ENCODE data around the gene DNMT1. TPM values are rescaled to one million over a fixed set of nuclear protein-coding genes. Genes with fewer than 3 reads are reported as not detected.

DNMT1 gene
- total RNA-seq, 6 experiments from 2014 or later = 12.6 to 37.3 (median 24.4) TPM

DNA sequence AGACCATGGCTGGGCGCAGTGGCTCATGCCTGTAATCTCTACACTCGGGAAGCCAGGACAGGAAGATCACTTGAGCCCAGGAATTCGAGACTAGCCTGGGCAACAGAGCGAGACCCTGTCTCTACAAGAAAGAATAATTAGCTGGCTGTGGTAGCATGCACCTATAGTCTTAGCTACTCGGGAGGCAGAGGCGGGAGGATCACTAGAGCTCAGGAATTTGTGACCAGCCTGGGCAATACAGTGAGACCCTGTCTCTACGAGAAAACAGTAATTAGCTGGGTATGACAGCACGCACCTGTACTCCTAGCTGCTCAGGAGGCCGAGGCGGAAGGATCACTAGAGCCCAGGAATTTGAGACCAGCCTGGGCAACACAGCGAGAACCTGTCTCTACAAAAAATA is 7.4 kb downstream of the DNMT1 start:
- 100% methylated on average over 1 of the region's 11 CpGs for WGBS (ENCODE audit: insufficient coverage, low coverage, low lambda C conversion rate, missing lambda C conversion rate)
- TF ChIP-seq, protein P1, sequence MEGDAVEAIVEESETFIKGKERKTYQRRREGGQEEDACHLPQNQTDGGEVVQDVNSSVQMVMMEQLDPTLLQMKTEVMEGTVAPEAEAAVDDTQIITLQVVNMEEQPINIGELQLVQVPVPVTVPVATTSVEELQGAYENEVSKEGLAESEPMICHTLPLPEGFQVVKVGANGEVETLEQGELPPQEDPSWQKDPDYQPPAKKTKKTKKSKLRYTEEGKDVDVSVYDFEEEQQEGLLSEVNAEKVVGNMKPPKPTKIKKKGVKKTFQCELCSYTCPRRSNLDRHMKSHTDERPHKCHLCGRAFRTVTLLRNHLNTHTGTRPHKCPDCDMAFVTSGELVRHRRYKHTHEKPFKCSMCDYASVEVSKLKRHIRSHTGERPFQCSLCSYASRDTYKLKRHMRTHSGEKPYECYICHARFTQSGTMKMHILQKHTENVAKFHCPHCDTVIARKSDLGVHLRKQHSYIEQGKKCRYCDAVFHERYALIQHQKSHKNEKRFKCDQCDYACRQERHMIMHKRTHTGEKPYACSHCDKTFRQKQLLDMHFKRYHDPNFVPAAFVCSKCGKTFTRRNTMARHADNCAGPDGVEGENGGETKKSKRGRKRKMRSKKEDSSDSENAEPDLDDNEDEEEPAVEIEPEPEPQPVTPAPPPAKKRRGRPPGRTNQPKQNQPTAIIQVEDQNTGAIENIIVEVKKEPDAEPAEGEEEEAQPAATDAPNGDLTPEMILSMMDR (IDR thresholded peaks at IDR 0.05) = no peak
- TF ChIP-seq POLR2A (IDR thresholded peaks at IDR 0.05) = no peak
- peaks cover 0 to 16% (median 5%) of the 10 kb centered on the region in 4 donors for H3K4me1 ChIP-seq
- H3K27ac ChIP-seq = no peak overlapping the region
- intact Hi-C loops (cut with DNase I) = loop anchor here in 1 of 2 donors (10.0 kb wide), 1 partner anchor 67 kb away; the partner anchor contains the start of gene MRPL4
- peaks cover 0 to 2% (median 0%) of the 10 kb centered on the region in 4 donors for H3K36me3 ChIP-seq
- H3K4me3 ChIP-seq = no peak overlapping the region
- ATAC-seq (no peak), DNase-seq (no peak)
- H3K9me3 ChIP-seq = no peaks in the 10 kb centered on the region
- no peaks in the 10 kb centered on the region for H3K27me3 ChIP-seq

DNA sequence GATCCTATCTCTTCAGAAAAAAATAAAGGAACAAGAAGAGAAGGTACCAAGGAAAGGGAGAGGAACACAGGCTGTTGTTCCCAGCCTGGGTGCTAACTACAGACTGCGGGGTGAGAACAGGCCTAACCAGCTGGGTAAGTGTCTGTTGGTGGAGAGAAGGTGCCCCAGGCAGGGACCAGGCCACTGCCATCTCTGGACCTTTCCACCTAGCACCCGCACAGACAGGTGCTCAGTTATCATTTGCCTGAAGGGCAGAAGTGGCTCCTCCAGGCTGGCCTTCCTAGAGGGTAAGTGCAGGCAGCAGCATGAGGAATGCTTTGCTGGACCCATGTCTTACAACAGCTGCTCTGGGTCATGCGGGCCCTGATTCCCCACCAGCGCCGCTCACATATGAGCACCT is 10.1 kb downstream of the DNMT1 start:
- no peaks in the 10 kb centered on the region for H3K9me3 ChIP-seq
- H3K36me3 ChIP-seq = peaks cover 0 to 18% (median 10%) of the 10 kb centered on the region in 4 donors
- H3K4me1 ChIP-seq = no peaks in the 10 kb centered on the region
- intact Hi-C loops (cut with DNase I) = loop anchor here in 1 of 2 donors (10.0 kb wide), 1 partner anchor 70 kb away; the partner anchor contains the start of gene MRPL4
- DNase-seq (no peak), ATAC-seq (no peak)
- H3K4me3 ChIP-seq = no peak overlapping the region
- no peak overlapping the region for H3K27ac ChIP-seq
- no peaks in the 10 kb centered on the region for H3K27me3 ChIP-seq
- WGBS (ENCODE audit: insufficient coverage, low coverage, low lambda C conversion rate, missing lambda C conversion rate) = no CpG with 5 or more reads among the region's 5 CpGs
- TF ChIP-seq, protein P1 (IDR thresholded peaks at IDR 0.05) = no peak
- no peak for TF ChIP-seq POLR2A (IDR thresholded peaks at IDR 0.05)

DNA sequence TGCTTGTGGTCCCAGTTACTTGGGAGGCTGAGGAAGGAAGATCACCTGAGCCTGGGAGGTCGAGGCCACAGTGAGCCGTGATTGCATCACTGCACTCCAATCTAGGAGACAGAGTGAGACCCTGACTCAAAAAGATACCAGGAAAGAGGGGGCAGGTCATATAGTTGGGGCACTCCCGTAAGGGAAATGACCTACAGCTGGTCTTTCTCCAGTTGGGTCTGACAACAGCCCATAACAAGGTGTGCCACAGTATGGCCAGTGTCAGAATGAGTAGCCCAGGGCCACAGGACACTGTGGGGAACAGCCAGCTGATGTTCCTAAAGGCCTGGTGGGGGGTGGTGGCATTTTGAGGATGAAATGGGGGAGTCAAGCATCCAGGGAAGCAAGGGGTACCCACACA is 10.8 kb downstream of the DNMT1 start:
- no peak overlapping the region for H3K4me3 ChIP-seq
- no peaks in the 10 kb centered on the region for H3K4me1 ChIP-seq
- no peaks in the 10 kb centered on the region for H3K9me3 ChIP-seq
- 96% methylated on average over 3 of the region's 3 CpGs for WGBS (ENCODE audit: insufficient coverage, low coverage, low lambda C conversion rate, missing lambda C conversion rate)
- peaks cover 0 to 22% (median 10%) of the 10 kb centered on the region in 4 donors for H3K36me3 ChIP-seq
- TF ChIP-seq POLR2A (IDR thresholded peaks at IDR 0.05) = no peak
- TF ChIP-seq, protein P1 (IDR thresholded peaks at IDR 0.05) = no peak
- H3K27me3 ChIP-seq = no peaks in the 10 kb centered on the region
- intact Hi-C loops (cut with DNase I) = loop anchor here in 1 of 2 donors (10.0 kb wide), 1 partner anchor 71 kb away; the partner anchor contains the start of gene MRPL4
- DNase-seq (no peak), ATAC-seq (no peak)
- no peak overlapping the region for H3K27ac ChIP-seq

DNA sequence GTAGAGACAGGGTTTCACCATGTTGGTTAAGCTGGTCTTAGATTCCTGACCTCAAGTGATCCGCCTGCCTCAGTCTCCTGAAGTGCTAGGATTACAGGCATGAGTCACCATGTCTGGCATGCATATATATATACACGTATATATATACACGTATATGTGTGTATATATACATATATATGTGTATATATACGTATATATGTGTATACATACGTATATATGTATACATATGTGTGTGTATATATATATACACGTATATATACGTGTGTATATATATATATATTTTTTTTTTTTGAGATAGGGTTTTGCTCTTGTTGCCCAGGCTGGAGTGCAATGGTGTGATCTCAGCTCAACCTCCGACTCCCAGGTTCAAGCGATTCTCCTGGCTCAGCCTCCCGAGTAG is 11.9 kb downstream of the DNMT1 start:
- Histone ChIP-seq H3K9me3 (no peaks in the 10 kb centered on the region), H3K4me3 (no peak overlapping the region), H3K36me3 (peaks cover 0 to 22% (median 10%) of the 10 kb centered on the region in 4 donors), H3K27ac (no peak overlapping the region), H3K4me1 (no peaks in the 10 kb centered on the region), H3K27me3 (no peaks in the 10 kb centered on the region)
- ATAC-seq (no peak), DNase-seq (no peak)
- intact Hi-C loops (cut with DNase I) = loop anchor here in 1 of 2 donors (10.0 kb wide), 1 partner anchor 72 kb away; the partner anchor contains the start of gene MRPL4
- WGBS (ENCODE audit: insufficient coverage, low coverage, low lambda C conversion rate, missing lambda C conversion rate) = 82% methylated on average over 9 of the region's 10 CpGs
- TF ChIP-seq, protein P1 (IDR thresholded peaks at IDR 0.05) = no peak
- no peak for TF ChIP-seq POLR2A (IDR thresholded peaks at IDR 0.05)

All from right lobe of liver (tissue), 6 donors.